DLD1 (cell line): ENCODE data around the gene NOB1.
"Not testable (repeated sequence)": the region's sequence is repeated elsewhere in the genome, so short reads cannot be mapped to it uniquely, and the experiment has no call there.

Source experiments
- in situ Hi-C: cut with HindIII; loops from 2 replicates; pipeline ENCODE4 v1.10.0; 2017; ENCODE audit warnings: low sequenced_read_pairs

NOB1 gene

GRCh38 chr16:69761983-69762813 is 7.5 kb upstream of the NOB1 start, which contains the start of gene WWP2:
WWP2 (plus strand) TSS chr16:69762332; CDS start chr16:69787011, 24,679 bp downstream.
- in situ Hi-C loops = no loop called here

- in situ Hi-C loops = not testable (repeated sequence)
Measured at GRCh38 chr16:69757375-69757774, 2.6 kb upstream of the NOB1 start.

GRCh38 chr16:69756705-69757104 is 2.0 kb upstream of the NOB1 start:
- in situ Hi-C loops = no loop called here

GRCh38 chr16:69754143-69754468 is 620 bp downstream of the NOB1 start:
- in situ Hi-C loops = no loop called here

- in situ Hi-C loops = no loop called here
Measured at GRCh38 chr16:69748694-69749345, 5.9 kb downstream of the NOB1 start.

- in situ Hi-C loops = no loop called here
Measured at GRCh38 chr16:69747115-69747514, 7.6 kb downstream of the NOB1 start.

GRCh38 chr16:69745959-69746358 is 8.8 kb downstream of the NOB1 start:
- in situ Hi-C loops = no loop called here

GRCh38 chr16:69745232-69745612 is 9.5 kb downstream of the NOB1 start:
- in situ Hi-C loops = no loop called here

- in situ Hi-C loops = no loop called here
Measured at GRCh38 chr16:69744363-69745231, 10.1 kb downstream of the NOB1 start.

GRCh38 chr16:69741951-69742904 is 12.5 kb downstream of the NOB1 start:
- in situ Hi-C loops = no loop called here

GRCh38 chr16:69741519-69741918 is 13.2 kb downstream of the NOB1 start:
- in situ Hi-C loops = no loop called here

GRCh38 chr16:69732101-69732500 is 22.6 kb downstream of the NOB1 start:
- in situ Hi-C loops = no loop called here

GRCh38 chr16:69731280-69731679 is 23.4 kb downstream of the NOB1 start:
- in situ Hi-C loops = not testable (repeated sequence)

GRCh38 chr16:69729030-69729429 is 25.7 kb downstream of the NOB1 start:
- in situ Hi-C loops = not testable (repeated sequence)

- in situ Hi-C loops = no loop called here
Measured at GRCh38 chr16:69727916-69728270, 26.8 kb downstream of the NOB1 start.

- in situ Hi-C loops = no loop called here
Measured at GRCh38 chr16:69726313-69727060, 28.2 kb downstream of the NOB1 start, which contains the start of gene NQO1. NQO1 (minus strand) TSS chr16:69726560; CDS start chr16:69726439, 121 bp downstream.

- in situ Hi-C loops = no loop called here
Measured at GRCh38 chr16:69725480-69726312, 29.0 kb downstream of the NOB1 start.

GRCh38 chr16:69724981-69725479 is 29.7 kb downstream of the NOB1 start:
- in situ Hi-C loops = no loop called here
